K562 (cell line): Measurements from ENCODE around the gene VLDLR. TPM values are rescaled to one million over a fixed set of nuclear protein-coding genes. Genes with fewer than 3 reads are reported as not detected.

ENCODE experiments used
- ATAC-seq: fragments of 200-7000 bp; cut with Tn5 transposase; 3 replicates; pipeline ENCODE4 v1.9.1; 2020; ENCODE audit warnings: moderate library complexity
- BruUV-seq: library from RNA; stranded (reverse); fragments of 400-500 nt; replicated peaks from 2 replicates; lab custom pipeline; 2021; lab: Mats Ljungman, UMichigan
- CTCF ChIA-PET: fragments of 300-600 bp; formaldehyde crosslinking; extraction: SDS; loops from one replicate; lab custom pipeline; 2021; ENCODE audit warnings: low intra/inter-chr PET ratio; lab: Yijun Ruan, JAX
- POLR2A ChIA-PET: fragments of 300-600, 350-650 bp; sonication (Branson Sonifier 250); formaldehyde crosslinking; extraction: SDS; loops from one replicate; lab custom pipeline; 2021; ENCODE audit warnings: antibody characterized with exemption, inconsistent platforms; lab: Yijun Ruan, JAX
- DNase-seq, 4 experiments: peaks; one replicate each; pipeline versions ENCODE4 v3.0.0 to v3.0.0-alpha.2; 2011 to 2018; ENCODE audit warnings: low spot score in 3 of 4, mixed read lengths in 3 of 4; ENCODE audit errors: extremely low read depth in 1 of 4
- FAIRE-seq: peaks from 2 replicates; lab custom pipeline; 2011; peaks lifted over from hg19 to GRCh38; lab: Jason Lieb, UNC
- H2AFZ ChIP-seq: 2 replicates; pipeline ENCODE4 v1.6.0; 2011; ENCODE audit warnings: low read depth, low read length, control low read depth, inconsistent platforms
- H3K27ac ChIP-seq: fragments of 200-600 bp; 3 replicates; pipeline ENCODE4 v1.8.0; 2011; ENCODE audit warnings: low read depth, mild to moderate bottlenecking, control low read depth, inconsistent platforms, low read length, moderate library complexity, mixed read lengths; ENCODE audit errors: extremely low read depth
- H3K27me3 ChIP-seq, 2 experiments: fragments of 300-600 bp in 1 of 2; 2 replicates in 1 of 2; 3 replicates in 1 of 2; pipeline versions ENCODE4 v1.6.0 to v1.8.0; 2011; ENCODE audit warnings: inconsistent platforms in 2 of 2, low read length in 2 of 2, mild to moderate bottlenecking in 1 of 2, mixed read lengths in 1 of 2, moderate library complexity in 1 of 2; ENCODE audit not compliant: control insufficient read depth in 2 of 2, insufficient read depth in 2 of 2
- H3K36me3 ChIP-seq: fragments of 300-600 bp; 3 replicates; pipeline ENCODE4 v1.8.0; 2011; ENCODE audit warnings: mild to moderate bottlenecking, low read length, inconsistent platforms; ENCODE audit not compliant: control insufficient read depth, insufficient read depth
- H3K4me1 ChIP-seq, 2 experiments: fragments of 200-600 bp in 1 of 2; replicated peaks in 1 of 2; 2 replicates in 1 of 2; 3 replicates in 1 of 2; pipeline versions ENCODE4 v1.5.1 to v1.8.0; 2011; ENCODE audit warnings: inconsistent platforms in 2 of 2, low read length in 2 of 2, mild to moderate bottlenecking in 1 of 2, mixed read lengths in 1 of 2, moderate library complexity in 1 of 2; ENCODE audit not compliant: control insufficient read depth in 2 of 2, insufficient read depth in 2 of 2
- H3K4me2 ChIP-seq: 2 replicates; pipeline ENCODE4 v1.6.1; 2011; ENCODE audit warnings: low read length, control low read depth, inconsistent platforms, mixed read lengths; ENCODE audit not compliant: insufficient read depth
- H3K4me3 ChIP-seq: fragments of 200-600 bp; sonication (generic), shearing (Covaris generic); 2 replicates; pipeline ENCODE4 v1.5.1; 2016; ENCODE audit warnings: control low read depth, inconsistent platforms
- H3K79me2 ChIP-seq: fragments of 200-600 bp; 3 replicates; pipeline ENCODE4 v1.8.0; 2011; ENCODE audit warnings: low read length, inconsistent platforms; ENCODE audit not compliant: control insufficient read depth, insufficient read depth
- H3K9ac ChIP-seq, 2 experiments: 2 replicates each; pipeline versions ENCODE4 v1.6.0 to v1.6.1; 2011; ENCODE audit warnings: low read depth in 2 of 2, low read length in 2 of 2, control low read depth in 1 of 2, inconsistent platforms in 1 of 2, mild to moderate bottlenecking in 1 of 2, mixed read lengths in 1 of 2; ENCODE audit not compliant: insufficient read depth in 1 of 2
- H3K9me1 ChIP-seq: one replicate; pipeline ENCODE4 v1.6.0; 2011; ENCODE audit warnings: inconsistent platforms, mild to moderate bottlenecking, low read length, moderate library complexity; ENCODE audit not compliant: control insufficient read depth, insufficient read depth
- H3K9me3 ChIP-seq: replicated peaks from 2 replicates; pipeline ENCODE4 v1.5.1; 2011; ENCODE audit warnings: low read depth, low read length, inconsistent platforms; ENCODE audit not compliant: control insufficient read depth, insufficient read depth
- H4K20me1 ChIP-seq: replicated peaks from 2 replicates; pipeline ENCODE4 v1.6.1; 2011; ENCODE audit warnings: low read length, inconsistent platforms, mixed read lengths; ENCODE audit not compliant: control insufficient read depth, insufficient read depth
- CHD7 ChIP-seq: fragments of 200-600 bp; sonication (generic); IDR thresholded peaks from one replicate; pipeline ENCODE4 v1.6.1; 2012; ENCODE audit warnings: mild to moderate bottlenecking, low read depth, low read length, inconsistent platforms
- CREB3L1 ChIP-seq: fragments of 450-650 bp; IDR thresholded peaks from 2 replicates; pipeline ENCODE4 v1.6.1; 2014; ENCODE audit warnings: low read depth, mild to moderate bottlenecking, moderate library complexity, borderline replicate concordance
- L3MBTL2 ChIP-seq: fragments of 450-650 bp; IDR thresholded peaks from 2 replicates; pipeline ENCODE4 v1.6.1; 2016; ENCODE audit warnings: mild to moderate bottlenecking, moderate library complexity
- MYBL2 ChIP-seq, 2 experiments: fragments of 450-650 bp in 1 of 2; sonication (generic) in 1 of 2; formaldehyde crosslinking in 1 of 2; IDR thresholded peaks; 2 replicates each; pipeline versions ENCODE4 v1.6.1 to v1.8.1; 2017 to 2022; ENCODE audit warnings: borderline replicate concordance in 1 of 2, inconsistent platforms in 1 of 2, low read depth in 1 of 2, mild to moderate bottlenecking in 1 of 2, missing genetic modification reagents in 1 of 2, moderate library complexity in 1 of 2
- SNIP1 ChIP-seq: fragments of 450-650 bp; IDR thresholded peaks from 2 replicates; pipeline ENCODE4 v1.7.1; 2017; ENCODE audit warnings: low read depth, mild to moderate bottlenecking
- TCF3 ChIP-seq: sonication (generic); formaldehyde crosslinking; IDR thresholded peaks from 2 replicates; pipeline ENCODE4 v1.4.0; 2020; ENCODE audit warnings: mild to moderate bottlenecking, missing genetic modification reagents
- ZBTB1 ChIP-seq: sonication (generic); formaldehyde crosslinking; IDR thresholded peaks from 2 replicates; pipeline ENCODE4 v1.8.1; 2023; ENCODE audit warnings: missing genetic modification reagents, low read depth, mild to moderate bottlenecking, borderline replicate concordance
- WGBS: fragments of 100-300 bp; shearing (Covaris generic); methylation state at CpG from one replicate; pipeline ENCODE4 v1.1.6; 2016; ENCODE audit warnings: low coverage, mixed read lengths; ENCODE audit not compliant: insufficient coverage; ENCODE audit errors: missing lambda C conversion rate; 5-methylcytosine and 5-hydroxymethylcytosine counted together
- in situ Hi-C: fragments of 300-500 bp; cut with MboI; formaldehyde crosslinking; loops from 4 replicates; pipeline ENCODE4 v1.15.0; 2018; ENCODE audit warnings: inconsistent platforms, mixed read lengths
- intact Hi-C: fragments of 100-400 bp; cut with micrococcal nuclease; formaldehyde crosslinking; loops from 2 replicates; pipeline ENCODE4 v1.14.2; 2022
- polyA plus RNA-seq, 8 experiments: library from polyadenylated mRNA; depleted of rRNA in 4 of 8; stranded (reverse) in 5 of 8; unstranded in 3 of 8; fragments of >200 nt; fragmentation: Nextera tagmentation in 2 of 8; fragmentation: Illumina TruSeq in 1 of 8; extraction: Ambion mirVana in 2 of 8; extraction: Trizol in 1 of 8; gene quantifications; 2 replicates each; pipeline versions ENCODE4 v1.2.1 to v1.2.3, GENCODE V29; 2011 to 2014; ENCODE audit warnings: inconsistent platforms in 1 of 8, missing spikeins in 1 of 8
- total RNA-seq, 7 experiments: library from RNA; depleted of rRNA in 6 of 7; stranded (reverse); fragments of >200 nt in 6 of 7; fragmentation: Illumina TruSeq in 2 of 7; extraction: Trizol in 2 of 7; gene quantifications; 2 replicates each; pipeline versions ENCODE4 v1.2.1 to v1.2.3, GENCODE V29; 2011 to 2021; ENCODE audit warnings: low replicate concordance in 1 of 7

VLDLR gene
- total and polyA plus RNA-seq, 9 of the 15 experiments (the other 6 are each of a cell fraction or from before 2014, with no cell fraction given) = 0.03 to 0.58 (median 0.08) TPM

GRCh38 chr9:2634153-2634552 lies 12.6 kb downstream of the VLDLR start:
- Histone ChIP-seq H3K79me2 (no peaks in the 10 kb centered on the region), H3K27ac (no peak overlapping the region), H3K4me2 (no peak overlapping the region), H3K4me3 (no peak overlapping the region), H3K9me1 (no peaks in the 10 kb centered on the region), H3K27me3 (no peaks in the 10 kb centered on the region), H3K36me3 (no peaks in the 10 kb centered on the region), H3K4me1 (no peaks in the 10 kb centered on the region), H3K9ac (no peak overlapping the region), H3K9me3 (no peaks in the 10 kb centered on the region), H4K20me1 (no peaks in the 10 kb centered on the region), H2AFZ (no peak overlapping the region)
- intact Hi-C loops = no loop called here
- no TSS peak for BruUV-seq
- 1% methylated on average over 7 of the region's 8 CpGs for WGBS
- in situ Hi-C loops = no loop called here
- POLR2A ChIA-PET = no interaction called here
- ATAC-seq = no peak
- no peak for FAIRE-seq
- CTCF ChIA-PET = no interaction called here
- DNase-seq = no peak
- TF ChIP-seq CHD7 (no peak), L3MBTL2 (no peak), MYBL2 (IDR thresholded peaks at IDR 0.05; ENCODE audit: low read depth) (no peak), MYBL2 (CRISPR knock-in tag; IDR thresholded peaks at IDR 0.05; ENCODE audit: borderline replicate concordance) (no peak), CREB3L1 (no peak), SNIP1 (no peak), TCF3 (CRISPR knock-in tag) (no peak), ZBTB1 (CRISPR knock-in tag) (no peak)
